Measurements from ENCODE around the gene TAF1D. TPM values are rescaled to one million over a fixed set of nuclear protein-coding genes. Genes with fewer than 3 reads are reported as not detected.

The TAF1D gene
- total RNA-seq, 3 donors from 2014 or later (not counting 1 experiment from before 2014, with no cell fraction given), result 76.3 to 110 (median 109) TPM

- no peaks in the 10 kb centered on the region for H3K27me3 Mint-ChIP-seq (ENCODE audit: low read depth in 2 of 2)
- peaks cover 9% of the 10 kb centered on the region for H3K4me1 ChIP-seq (ENCODE audit: control insufficient read depth, insufficient read depth, low read length)
- H3K36me3 Mint-ChIP-seq, result no peaks in the 10 kb centered on the region
- WGBS (ENCODE audit: insufficient coverage), result 100% methylated on average over 2 of the region's 4 CpGs
- H3K4me3 Mint-ChIP-seq, result no peak overlapping the region
- ATAC-seq, result no peak
- peaks cover 14 to 18% of the 10 kb centered on the region in 2 donors for H3K4me1 Mint-ChIP-seq
- H3K27me3 ChIP-seq (ENCODE audit: control insufficient read depth, insufficient read depth, low read length), result no peaks in the 10 kb centered on the region
- H3K27ac Mint-ChIP-seq, result no peak overlapping the region
- no peaks in the 10 kb centered on the region for H3K9me3 Mint-ChIP-seq
- TF ChIP-seq CTCF (IDR thresholded peaks at IDR 0.05), result no peak
- no peak overlapping the region for H3K27ac ChIP-seq (ENCODE audit: low read length)
- intact Hi-C loops (cut with micrococcal nuclease), result no loop called here
- H3K36me3 ChIP-seq (ENCODE audit: control insufficient read depth, insufficient read depth, low read length), result peaks cover 22% of the 10 kb centered on the region
- H3K9me3 ChIP-seq (ENCODE audit: control insufficient read depth, insufficient read depth, low read length), result no peaks in the 10 kb centered on the region
- DNase-seq, result no peak
- H3K4me3 ChIP-seq (ENCODE audit: low read length), result no peak overlapping the region
These were observed 22.0 kb downstream of the TAF1D start for GRCh38 chr11:93719310-93719709.

GRCh38 chr11:93718057-93718563 lies 23.2 kb downstream of the TAF1D start:
- peaks cover 10% of the 10 kb centered on the region for H3K36me3 Mint-ChIP-seq
- H3K4me3 Mint-ChIP-seq, result peak overlapping the region; percentile 35
- no peaks in the 10 kb centered on the region for H3K27me3 Mint-ChIP-seq (ENCODE audit: low read depth in 2 of 2)
- DNase-seq, result peak in 1 of 2 donors; percentile 54
- peak overlapping the region; percentile 56 to 67 for H3K27ac Mint-ChIP-seq
- H3K27me3 ChIP-seq (ENCODE audit: control insufficient read depth, insufficient read depth, low read length), result no peaks in the 10 kb centered on the region
- intact Hi-C loops (cut with micrococcal nuclease), result no loop called here
- H3K27ac ChIP-seq (ENCODE audit: low read length), result peak overlapping the region; percentile 51
- 48% methylated on average over 4 of the region's 4 CpGs for WGBS (ENCODE audit: insufficient coverage)
- H3K4me3 ChIP-seq (ENCODE audit: low read length), result no peak overlapping the region
- H3K4me1 ChIP-seq (ENCODE audit: control insufficient read depth, insufficient read depth, low read length), result peaks cover 9% of the 10 kb centered on the region
- H3K4me1 Mint-ChIP-seq, result peaks cover 14 to 18% of the 10 kb centered on the region in 2 donors
- peak; percentile 36 to 75 (median 49) for ATAC-seq
- H3K9me3 Mint-ChIP-seq, result no peaks in the 10 kb centered on the region
- peaks cover 18% of the 10 kb centered on the region for H3K36me3 ChIP-seq (ENCODE audit: control insufficient read depth, insufficient read depth, low read length)
- TF ChIP-seq CTCF (IDR thresholded peaks at IDR 0.05), result no peak
- no peaks in the 10 kb centered on the region for H3K9me3 ChIP-seq (ENCODE audit: control insufficient read depth, insufficient read depth, low read length)

GRCh38 chr11:93717501-93717900 lies 23.8 kb downstream of the TAF1D start:
- Histone ChIP-seq H3K27ac (ENCODE audit: low read length) (peak overlapping the region; percentile 51), H3K27me3 (ENCODE audit: control insufficient read depth, insufficient read depth, low read length) (no peaks in the 10 kb centered on the region), H3K9me3 (ENCODE audit: control insufficient read depth, insufficient read depth, low read length) (no peaks in the 10 kb centered on the region), H3K4me1 (ENCODE audit: control insufficient read depth, insufficient read depth, low read length) (peaks cover 9% of the 10 kb centered on the region), H3K36me3 (ENCODE audit: control insufficient read depth, insufficient read depth, low read length) (peaks cover 17% of the 10 kb centered on the region), H3K4me3 (ENCODE audit: low read length) (no peak overlapping the region)
- no peak for ATAC-seq
- DNase-seq, result no peak
- Mint-ChIP-seq H3K4me3 (no peak overlapping the region), H3K27ac (peak overlapping the region; percentile 56 to 67), H3K4me1 (peaks cover 14 to 18% of the 10 kb centered on the region in 2 donors), H3K27me3 (ENCODE audit: low read depth in 2 of 2) (no peaks in the 10 kb centered on the region), H3K9me3 (no peaks in the 10 kb centered on the region), H3K36me3 (peaks cover 16% of the 10 kb centered on the region)
- no peak for TF ChIP-seq CTCF (IDR thresholded peaks at IDR 0.05)
- intact Hi-C loops (cut with micrococcal nuclease), result no loop called here
- WGBS (ENCODE audit: insufficient coverage), result 95% methylated on average over 1 of the region's 1 CpG

Measured in natural killer cell (primary cell).